Transverse colon (tissue), 4 donors: ENCODE data around the gene C19orf12. TPM values are rescaled to one million over a fixed set of nuclear protein-coding genes. Genes with fewer than 3 reads are reported as not detected.
"Not testable (repeated sequence)": the region's sequence is repeated elsewhere in the genome, so short reads cannot be mapped to it uniquely, and the experiment has no call there.

Experiments used
- DNase-seq: peaks from one replicate; pipeline ENCODE4 v3.0.0-alpha.2; 2019
- H3K27ac ChIP-seq, 4 donors: fragments of 200-600 bp; sonication (generic); 2 replicates each; pipeline ENCODE4 v1.5.1; 2016 to 2018; ENCODE audit warnings: inconsistent platforms in 4 of 4
- H3K27me3 ChIP-seq: fragments of 200-600 bp; sonication (generic); 2 replicates; pipeline ENCODE4 v1.5.1; 2017; ENCODE audit warnings: inconsistent platforms
- H3K36me3 ChIP-seq, 4 donors: fragments of 200-600 bp; sonication (generic); 2 replicates each; pipeline ENCODE4 v1.5.1; 2017 to 2019; ENCODE audit warnings: inconsistent platforms in 4 of 4
- H3K4me1 ChIP-seq, 4 donors: fragments of 200-600 bp; sonication (generic); 2 replicates each; pipeline ENCODE4 v1.5.1; 2017 to 2020; ENCODE audit warnings: inconsistent platforms in 4 of 4
- H3K4me3 ChIP-seq, 4 donors: fragments of 200-600 bp; sonication (generic); 1 replicate in 1 of 4; 2 replicates in 3 of 4; pipeline versions ENCODE4 v1.5.1 to v1.6.1; 2017 to 2019; ENCODE audit warnings: inconsistent platforms in 4 of 4
- H3K9me3 ChIP-seq, 2 donors: fragments of 200-600 bp; sonication (generic); 2 replicates each; pipeline ENCODE4 v1.5.1; 2017 to 2019; ENCODE audit warnings: inconsistent platforms in 2 of 2
- CTCF ChIP-seq, 5 experiments: fragments of 200-600 bp in 3 of 5; fragments of 450-650 bp in 2 of 5; sonication (generic) in 3 of 5; IDR thresholded peaks; 1 replicate in 2 of 5; 2 replicates in 3 of 5; pipeline ENCODE4 v1.5.1; 2016 to 2017; ENCODE audit warnings: antibody characterized with exemption in 5 of 5, inconsistent platforms in 3 of 5, mild to moderate bottlenecking in 2 of 5, moderate library complexity in 1 of 5
- EP300 ChIP-seq: sonication (generic); formaldehyde crosslinking; IDR thresholded peaks from one replicate; pipeline ENCODE4 v1.6.1; 2017; ENCODE audit warnings: antibody characterized with exemption, low read depth
- POLR2A ChIP-seq: fragments of 450-650 bp; IDR thresholded peaks from one replicate; pipeline ENCODE4 v1.6.1; 2016; ENCODE audit warnings: antibody characterized with exemption, mild to moderate bottlenecking, moderate library complexity
- POLR2AphosphoS5 ChIP-seq, 3 donors: sonication (generic); formaldehyde crosslinking; IDR thresholded peaks; one replicate each; pipeline ENCODE4 v1.6.1; 2016; ENCODE audit warnings: antibody characterized with exemption in 3 of 3
- WGBS, 2 donors: methylation state at CpG; one replicate each; pipeline ENCODE4 v1.1.5; 2018; ENCODE audit warnings: low coverage in 1 of 2; 5-methylcytosine and 5-hydroxymethylcytosine counted together
- in situ Hi-C, 4 donors: fragments of 200-750 bp; cut with MboI; loops; one replicate each; pipeline versions ENCODE4 v1.15.0 to v1.15.1; 2017; ENCODE audit warnings: low sequenced_read_pairs in 3 of 4, low pct_ligation_motif_present in 1 of 4, low pct_unique_long_range_greater_than_20kb in 1 of 4
- intact Hi-C: fragments of 100-400 bp; cut with DNase I; formaldehyde crosslinking; loops from one replicate; pipeline ENCODE4 v1.15.1; 2023; ENCODE audit warnings: low total_unique reads
- total RNA-seq, 4 donors: library from RNA; depleted of rRNA; stranded (reverse); fragments of >200 nt; gene quantifications; one replicate each; pipeline ENCODE4 v1.1.0, GENCODE V29; 2016

The C19orf12 gene
- total RNA-seq, 4 donors from 2014 or later, result 13.9 to 33.3 (median 21.4) TPM

GRCh38 chr19:29714371-29714952 lies 599 bp downstream of the C19orf12 start:
- TF ChIP-seq POLR2AphosphoS5 (IDR thresholded peaks at IDR 0.05), result no peak
- TF ChIP-seq POLR2A, result no peak
- no peak for TF ChIP-seq EP300
- TF ChIP-seq CTCF (IDR thresholded peaks at IDR 0.05), result no peak
- Histone ChIP-seq H3K27ac (peak overlapping the region; percentile 89 to 99 (median 94)), H3K27me3 (no peaks in the 10 kb centered on the region), H3K9me3 (no peaks in the 10 kb centered on the region), H3K4me1 (peaks cover 16 to 43% (median 22%) of the 10 kb centered on the region in 4 donors), H3K36me3 (no peaks in the 10 kb centered on the region), H3K4me3 (peak overlapping the region; percentile 85 to 98 (median 94))
- DNase-seq, result no peak
- intact Hi-C loops, result no loop called here
- in situ Hi-C loops, result loop anchor here (5.0 to 25.0 kb wide), 3 partner anchors 102 to 110 kb away; partner anchors contain the start of gene POP4 (in 4 of the 4)
- WGBS, 2 donors, result 15 to 27% methylated on average over 4 to 10 of the region's 15 CpGs

GRCh38 chr19:29712744-29713516 lies 2.1 kb downstream of the C19orf12 start:
- Histone ChIP-seq H3K4me1 (peaks cover 16 to 56% (median 25%) of the 10 kb centered on the region in 4 donors), H3K9me3 (no peaks in the 10 kb centered on the region), H3K27me3 (no peaks in the 10 kb centered on the region), H3K27ac (peak overlapping the region in 2 of 4 donors; percentile 89 to 99), H3K4me3 (no peak overlapping the region), H3K36me3 (no peaks in the 10 kb centered on the region)
- in situ Hi-C loops (loop anchor here (5.0 to 25.0 kb wide), 3 partner anchors 101 to 108 kb away; partner anchors contain the start of gene POP4 (in 4 of the 4)), intact Hi-C loops (no loop called here)
- 68 to 76% methylated on average over 2 to 9 of the region's 9 CpGs for WGBS, 2 donors
- TF ChIP-seq CTCF (IDR thresholded peaks at IDR 0.05) (no peak), POLR2AphosphoS5 (IDR thresholded peaks at IDR 0.05) (no peak), POLR2A (no peak), EP300 (no peak)
- no peak for DNase-seq

DNA sequence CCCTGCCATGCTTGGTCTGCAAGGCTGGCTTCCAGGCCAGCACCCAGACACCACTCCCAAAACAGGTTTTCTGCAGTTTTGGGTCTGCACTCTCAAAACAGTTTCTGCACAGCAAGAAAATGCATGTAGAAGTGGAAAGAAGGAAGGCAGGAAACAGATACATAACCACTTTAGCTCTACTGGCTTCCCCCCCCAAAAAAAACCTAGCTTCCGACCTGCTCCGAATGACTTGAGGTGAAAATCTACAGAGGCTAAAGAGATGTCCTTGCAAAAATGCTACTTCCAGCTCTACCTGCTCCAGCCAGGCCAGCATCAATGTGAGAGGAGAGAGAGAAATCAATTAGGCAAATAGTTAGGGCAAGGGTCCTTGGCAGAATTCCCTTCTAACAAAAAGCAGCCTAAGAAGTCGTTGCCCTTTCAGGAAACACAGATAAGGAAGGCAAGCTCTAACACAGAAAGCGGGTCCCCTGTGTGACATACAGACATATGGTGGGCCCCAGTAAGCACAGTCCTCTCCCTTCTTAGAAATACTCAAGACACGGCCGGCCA lies 3.4 kb downstream of the C19orf12 start:
- no peak overlapping the region for H3K4me3 ChIP-seq
- in situ Hi-C loops (loop anchor here (5.0 to 25.0 kb wide), 3 partner anchors 99 to 107 kb away; partner anchors contain the start of gene POP4 (in 4 of the 4)), intact Hi-C loops (no loop called here)
- H3K4me1 ChIP-seq, result peaks cover 12 to 56% (median 25%) of the 10 kb centered on the region in 4 donors
- DNase-seq, result no peak
- TF ChIP-seq POLR2AphosphoS5 (IDR thresholded peaks at IDR 0.05), result no peak
- no peak for TF ChIP-seq POLR2A
- no peak for TF ChIP-seq CTCF (IDR thresholded peaks at IDR 0.05)
- TF ChIP-seq EP300, result no peak
- no peaks in the 10 kb centered on the region for H3K9me3 ChIP-seq
- no peaks in the 10 kb centered on the region for H3K27me3 ChIP-seq
- 76 to 81% methylated on average over 5 to 6 of the region's 6 CpGs for WGBS, 2 donors
- peaks cover 0 to 9% (median 0%) of the 10 kb centered on the region in 4 donors for H3K36me3 ChIP-seq
- H3K27ac ChIP-seq, result no peak overlapping the region

GRCh38 chr19:29709440-29709798 lies 5.6 kb downstream of the C19orf12 start:
- peak overlapping the region; percentile 23 to 53 (median 41) for H3K27ac ChIP-seq
- 83 to 86% methylated on average over 2 of the region's 2 CpGs for WGBS, 2 donors
- intact Hi-C loops, H3K9me3 ChIP-seq, DNase-seq, H3K27me3 ChIP-seq, H3K36me3 ChIP-seq: not testable (repeated sequence)
- in situ Hi-C loops, result loop anchor here in 1 of 4 donors (25.0 kb wide), 1 partner anchor 97 kb away; the partner anchor contains the start of gene POP4
- peaks cover 6 to 44% (median 13%) of the 10 kb centered on the region in 4 donors for H3K4me1 ChIP-seq
- H3K4me3 ChIP-seq, result peak overlapping the region in 1 of 4 donors; percentile 6
